Ishikawa (cell line): Measurements from ENCODE around the gene B3GLCT.

Experiments
- CEBPB ChIP-seq: IDR thresholded peaks from 2 replicates; pipeline ENCODE4 v1.6.1; 2012
- CREB1 ChIP-seq: IDR thresholded peaks from 2 replicates; pipeline ENCODE4 v1.6.1; 2012; ENCODE audit warnings: low read depth
- EGR1 ChIP-seq: IDR thresholded peaks from 2 replicates; pipeline ENCODE4 v1.6.1; 2012
- EP300 ChIP-seq: IDR thresholded peaks from 2 replicates; pipeline ENCODE4 v1.6.1; 2012; ENCODE audit warnings: borderline replicate concordance
- FOXM1 ChIP-seq: IDR thresholded peaks from 2 replicates; pipeline ENCODE4 v1.6.1; 2012; ENCODE audit warnings: low read depth, borderline replicate concordance
- NFIC ChIP-seq: IDR thresholded peaks from 2 replicates; pipeline ENCODE4 v1.6.1; 2012
- RAD21 ChIP-seq: IDR thresholded peaks from 2 replicates; pipeline ENCODE4 v1.6.1; 2012; ENCODE audit warnings: low read depth
- REST ChIP-seq: IDR thresholded peaks from 2 replicates; pipeline ENCODE4 v1.6.1; 2012; ENCODE audit warnings: low read depth, mild to moderate bottlenecking
- TAF1 ChIP-seq: IDR thresholded peaks from 2 replicates; pipeline ENCODE4 v1.6.1; 2012; ENCODE audit warnings: low read depth, mild to moderate bottlenecking
- TCF12 ChIP-seq: IDR thresholded peaks from 2 replicates; pipeline ENCODE4 v1.6.1; 2012; ENCODE audit warnings: low read depth
- TEAD4 ChIP-seq: IDR thresholded peaks from 2 replicates; pipeline ENCODE4 v1.6.1; 2012
- USF1 ChIP-seq: IDR thresholded peaks from 2 replicates; pipeline ENCODE4 v1.6.1; 2012
- YY1 ChIP-seq: IDR thresholded peaks from 2 replicates; pipeline ENCODE4 v1.6.1; 2012; ENCODE audit warnings: low read depth
- ZBTB7A ChIP-seq: IDR thresholded peaks from 2 replicates; pipeline ENCODE4 v1.6.1; 2012; ENCODE audit warnings: low read depth
- TF ChIP-seq, protein P1 (sequence below): IDR thresholded peaks from 2 replicates; pipeline ENCODE4 v1.6.1; 2012

Gene B3GLCT

DNA sequence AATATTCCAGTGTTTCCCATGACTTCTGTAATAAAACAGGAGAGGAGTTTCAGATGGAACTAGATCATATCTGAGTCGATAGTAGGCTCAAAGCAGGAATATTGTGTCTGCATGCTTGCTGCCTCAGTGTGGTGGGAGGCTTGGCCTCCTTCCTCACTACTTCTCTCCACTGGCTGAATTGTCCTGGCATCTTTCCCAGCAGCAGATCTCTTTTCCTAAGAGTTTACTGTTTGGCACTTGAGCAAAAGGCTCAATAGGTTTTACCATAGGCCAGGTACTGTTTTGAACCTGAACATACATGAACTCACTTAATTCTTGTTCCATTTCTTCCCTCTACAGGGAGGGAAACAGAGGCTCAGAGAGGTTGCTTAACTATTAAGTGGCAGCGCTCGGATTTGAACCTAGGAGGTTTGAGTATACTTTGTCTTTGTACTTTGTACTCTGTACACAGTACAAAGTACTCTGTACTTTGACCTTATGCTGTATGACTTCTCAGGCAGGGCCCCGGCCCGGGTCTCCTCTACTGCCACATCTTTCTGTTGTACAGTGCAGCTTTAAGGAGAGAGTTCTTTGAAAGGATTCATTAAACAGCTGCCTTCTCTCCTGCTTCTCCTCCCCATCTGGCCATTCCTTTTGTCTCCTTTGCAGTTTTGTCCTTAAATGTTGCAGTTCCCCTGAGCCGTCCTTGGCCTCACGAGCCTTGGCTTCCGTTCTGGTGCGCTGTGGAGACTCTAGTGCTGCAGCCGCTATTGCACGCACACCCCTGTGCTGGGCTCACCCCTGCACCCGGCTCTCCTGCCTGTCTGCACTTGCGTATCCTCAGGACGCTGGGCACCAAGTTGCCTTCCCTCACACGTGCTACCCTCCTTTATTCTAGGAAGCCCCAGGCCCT lies 8.1 kb downstream of the B3GLCT start:
- TF ChIP-seq EGR1 (no peak), YY1 (no peak), TCF12 (no peak), ZBTB7A (no peak), EP300 (no peak), FOXM1 (no peak), TEAD4 (no peak), NFIC (no peak), USF1 (no peak), TAF1 (no peak), CEBPB (no peak), REST (no peak), RAD21 (no peak), CREB1 (no peak)
- TF ChIP-seq, protein P1, sequence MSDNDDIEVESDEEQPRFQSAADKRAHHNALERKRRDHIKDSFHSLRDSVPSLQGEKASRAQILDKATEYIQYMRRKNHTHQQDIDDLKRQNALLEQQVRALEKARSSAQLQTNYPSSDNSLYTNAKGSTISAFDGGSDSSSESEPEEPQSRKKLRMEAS, result no peak

DNA sequence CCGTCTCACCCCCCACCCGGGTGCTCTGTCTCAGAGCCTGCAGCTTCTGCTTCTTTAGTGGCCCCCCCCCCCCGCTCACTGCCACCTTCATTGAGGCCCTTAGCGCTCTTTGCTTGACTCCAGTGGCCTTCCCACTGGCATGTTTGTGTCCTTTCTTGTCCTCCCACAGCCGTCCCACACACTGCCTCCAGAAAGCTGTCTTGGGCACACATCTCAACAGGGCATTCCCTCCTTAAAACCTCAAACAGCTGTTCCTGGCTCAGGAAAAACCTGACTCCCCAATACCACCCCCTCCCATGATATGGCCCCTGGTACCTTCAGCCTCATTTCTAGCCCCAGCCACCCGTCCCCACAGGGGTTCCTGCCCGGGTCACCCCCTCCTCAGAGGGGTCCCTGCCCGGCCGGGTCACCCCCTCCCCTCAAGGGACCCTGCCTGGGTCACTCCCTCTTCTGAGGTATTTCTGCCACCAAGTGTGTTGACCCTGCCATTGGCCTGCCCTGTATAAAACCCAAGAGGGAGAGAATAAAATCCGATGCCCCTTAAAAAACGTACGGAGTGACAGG lies 8.9 kb downstream of the B3GLCT start:
- TF ChIP-seq RAD21 (no peak), TCF12 (no peak), REST (no peak), EP300 (no peak), CEBPB (no peak), FOXM1 (no peak), EGR1 (no peak), ZBTB7A (no peak), YY1 (no peak), TEAD4 (no peak), CREB1 (no peak), NFIC (no peak), TAF1 (no peak), USF1 (no peak)
- TF ChIP-seq, protein P1, result no peak

- TF ChIP-seq CREB1, result no peak
- no peak for TF ChIP-seq EP300
- 0 out of 2 replicates have a peak, but pooled peaks have one; percentile 14 for TF ChIP-seq NFIC
- no peak for TF ChIP-seq YY1
- no peak for TF ChIP-seq RAD21
These were observed 9.5 kb downstream of the B3GLCT start for GRCh38 chr13:31209172-31209840.

DNA sequence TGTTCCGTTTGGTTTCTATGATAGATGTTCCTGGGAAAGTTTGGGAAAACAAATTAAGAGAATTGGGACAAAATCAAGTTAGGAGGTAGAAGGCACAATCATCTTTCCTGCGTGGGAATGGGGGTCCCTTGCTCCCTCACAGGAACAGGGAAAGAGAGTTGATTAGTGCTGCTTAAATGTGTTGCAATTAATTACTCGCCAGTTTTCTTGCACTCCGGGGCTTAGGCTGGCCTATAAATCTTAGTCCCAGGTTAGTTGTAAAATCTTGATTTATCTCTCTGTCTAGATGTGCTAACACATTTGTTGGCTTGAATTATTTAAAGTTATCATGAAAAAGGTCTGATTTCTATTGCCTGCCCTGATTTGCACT lies 10.1 kb downstream of the B3GLCT start:
- TF ChIP-seq, protein P1, result no peak

DNA sequence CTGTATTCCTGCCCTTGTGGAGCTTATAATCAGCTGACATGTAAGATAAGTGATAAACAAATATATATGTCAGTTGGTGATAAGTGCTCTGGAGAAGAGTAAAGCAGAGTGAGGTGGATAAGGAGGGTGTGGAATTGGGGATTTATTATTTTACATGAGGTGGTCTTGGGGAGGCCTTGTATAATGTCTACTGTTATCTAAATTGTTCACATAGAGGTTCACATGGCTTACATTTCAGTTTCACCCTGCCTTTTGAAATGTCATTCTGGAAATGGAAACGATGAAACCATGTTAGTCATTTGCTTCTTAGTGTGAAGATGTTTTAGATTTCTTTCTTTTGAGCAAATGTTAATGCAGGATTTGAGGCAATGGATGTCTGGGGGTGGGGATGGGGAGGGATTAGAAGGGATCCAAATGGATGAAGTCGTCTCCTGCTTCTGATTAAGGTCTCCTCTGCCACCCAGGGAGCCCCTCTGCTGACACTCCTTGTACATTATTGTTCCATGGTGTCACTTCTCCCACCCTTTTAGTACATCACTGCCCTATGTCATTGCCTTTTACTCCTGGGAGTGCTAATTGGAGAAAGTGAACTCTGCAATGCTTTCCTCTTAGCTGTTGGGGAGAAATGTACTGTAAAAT lies 14.0 kb downstream of the B3GLCT start:
- no peak for TF ChIP-seq REST
- no peak for TF ChIP-seq NFIC
- TF ChIP-seq RAD21, result no peak
- TF ChIP-seq EP300, result no peak
- no peak for TF ChIP-seq FOXM1
- TF ChIP-seq ZBTB7A, result no peak
- TF ChIP-seq TEAD4, result no peak
- TF ChIP-seq CEBPB, result no peak
- TF ChIP-seq CREB1, result no peak
- TF ChIP-seq, protein P1, result no peak
- TF ChIP-seq TAF1, result no peak
